Keratinocyte (primary cell): ENCODE results near the gene VPS35L.

ENCODE experiments used
- CTCF ChIP-seq, 3 experiments: IDR thresholded peaks in 1 of 3; conservative IDR thresholded peaks in 1 of 3; optimal IDR thresholded peaks in 1 of 3; 2 replicates in 2 of 3; 3 replicates in 1 of 3; pipeline versions ENCODE3 to v1.5.1; 2011; ENCODE audit warnings: low read length in 3 of 3, mild to moderate bottlenecking in 3 of 3, moderate library complexity in 2 of 3, control low read depth in 1 of 3, inconsistent platforms in 1 of 3; ENCODE audit not compliant: insufficient read depth in 2 of 3; ENCODE audit errors: extremely low read depth in 1 of 3
- EZH2 ChIP-seq: IDR thresholded peaks from one replicate; pipeline ENCODE4 v1.6.1; 2012; ENCODE audit warnings: inconsistent platforms, mild to moderate bottlenecking, low read length, moderate library complexity

DNA sequence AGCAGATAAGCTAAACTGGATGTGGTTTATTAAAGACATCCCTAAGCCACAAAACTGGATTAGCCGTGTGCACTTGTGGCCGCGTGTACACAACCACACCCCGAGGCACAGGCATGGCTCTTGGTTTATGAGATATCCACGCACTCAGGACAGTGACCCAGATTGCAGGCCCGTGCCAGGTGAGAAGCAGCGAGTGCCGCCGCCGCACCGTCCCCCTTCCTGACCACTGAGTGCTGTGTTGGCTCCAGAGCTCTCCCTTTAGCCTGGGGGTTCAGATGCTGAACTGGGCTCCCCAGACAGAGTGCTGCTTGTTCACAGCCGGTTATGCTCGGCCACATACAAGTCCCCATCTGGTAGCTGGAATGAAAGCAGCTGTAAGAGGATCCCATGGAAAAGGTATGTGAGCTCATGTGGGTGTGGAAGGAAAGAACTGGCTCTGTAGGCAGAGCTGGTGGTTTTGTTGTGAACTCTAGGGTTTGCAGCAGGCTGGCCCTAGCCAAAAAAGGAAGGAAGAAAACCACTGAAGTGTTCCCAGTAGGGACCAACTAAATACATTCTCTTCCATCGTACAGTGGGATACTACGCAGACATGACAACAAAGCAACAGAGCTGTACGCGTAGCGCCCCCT, 133.0 kb downstream of the VPS35L start:
- TF ChIP-seq CTCF (optimal IDR thresholded peaks at IDR 0.05 in 1 of 3, IDR thresholded peaks at IDR 0.05 in 1 of 3, conservative IDR thresholded peaks at IDR 0.05 in 1 of 3; ENCODE audit: extremely low read depth in 1 of 3, insufficient read depth in 2 of 3, low read length in 3 of 3), result no peak
- TF ChIP-seq EZH2, result no peak
